ENCODE data around the gene NYNRIN.

Gene NYNRIN

GRCh38 chr14:24434676-24435075, 35.9 kb downstream of the NYNRIN start:
- Histone ChIP-seq H3K4me2 (ENCODE audit: low read length) (no peak overlapping the region), H3F3A (ENCODE audit: insufficient read depth, low read length) (no peaks in the 10 kb centered on the region; the same call in 1 of the 2 replicates), H2AFZ (ENCODE audit: low read length) (no peak overlapping the region), H3K9me3 (ENCODE audit: low read length) (no peaks in the 10 kb centered on the region), H3K9ac (ENCODE audit: low read length) (no peak overlapping the region), H3K27ac (ENCODE audit: low read depth, low read length, poor library complexity, severe bottlenecking) (no peak overlapping the region), H3K4me1 (ENCODE audit: insufficient read depth, low read length, severe bottlenecking) (peaks cover 37% of the 10 kb centered on the region), H4K20me1 (ENCODE audit: insufficient read depth, low read length) (no peaks in the 10 kb centered on the region), H3K79me2 (ENCODE audit: insufficient read depth, low read length) (no peaks in the 10 kb centered on the region), H3K36me3 (ENCODE audit: insufficient read depth, low read length) (peaks cover 64% of the 10 kb centered on the region), H3K4me3 (ENCODE audit: low read depth, low read length, poor library complexity, severe bottlenecking) (no peak overlapping the region), H3K27me3 (ENCODE audit: insufficient read depth, low read length) (no peaks in the 10 kb centered on the region), H3K9me2 (ENCODE audit: low read depth, low read length) (no peaks in the 10 kb centered on the region)
- no peak for TF ChIP-seq CTCF (IDR thresholded peaks at IDR 0.05; ENCODE audit: low read length)

- Histone ChIP-seq H4K20me1 (ENCODE audit: insufficient read depth, low read length) (no peaks in the 10 kb centered on the region), H3K36me3 (ENCODE audit: insufficient read depth, low read length) (peaks cover 70% of the 10 kb centered on the region), H3K79me2 (ENCODE audit: insufficient read depth, low read length) (no peaks in the 10 kb centered on the region), H3K9me2 (ENCODE audit: low read depth, low read length) (no peaks in the 10 kb centered on the region), H3K4me2 (ENCODE audit: low read length) (no peak overlapping the region), H3K9ac (ENCODE audit: low read length) (no peak overlapping the region), H3K4me1 (ENCODE audit: insufficient read depth, low read length, severe bottlenecking) (peaks cover 40% of the 10 kb centered on the region), H3K27me3 (ENCODE audit: insufficient read depth, low read length) (no peaks in the 10 kb centered on the region), H3F3A (ENCODE audit: insufficient read depth, low read length) (no peaks in the 10 kb centered on the region; the same call in 1 of the 2 replicates), H3K4me3 (ENCODE audit: low read depth, low read length, poor library complexity, severe bottlenecking) (no peak overlapping the region), H3K9me3 (ENCODE audit: low read length) (no peaks in the 10 kb centered on the region), H2AFZ (ENCODE audit: low read length) (no peak overlapping the region), H3K27ac (ENCODE audit: low read depth, low read length, poor library complexity, severe bottlenecking) (no peak overlapping the region)
- TF ChIP-seq CTCF (IDR thresholded peaks at IDR 0.05; ENCODE audit: low read length), result no peak
- no peak for TF ChIP-seq EZH2 (IDR thresholded peaks at IDR 0.05; ENCODE audit: borderline replicate concordance, low read length)
Measured at GRCh38 chr14:24435192-24435810, 36.5 kb downstream of the NYNRIN start.

- Histone ChIP-seq H3K27ac (ENCODE audit: low read depth, low read length, poor library complexity, severe bottlenecking) (no peak overlapping the region), H4K20me1 (ENCODE audit: insufficient read depth, low read length) (no peaks in the 10 kb centered on the region), H2AFZ (ENCODE audit: low read length) (no peak overlapping the region), H3K9me2 (ENCODE audit: low read depth, low read length) (no peaks in the 10 kb centered on the region), H3K4me1 (ENCODE audit: insufficient read depth, low read length, severe bottlenecking) (peaks cover 42% of the 10 kb centered on the region), H3K79me2 (ENCODE audit: insufficient read depth, low read length) (no peaks in the 10 kb centered on the region), H3K4me2 (ENCODE audit: low read length) (no peak overlapping the region), H3K36me3 (ENCODE audit: insufficient read depth, low read length) (peaks cover 77% of the 10 kb centered on the region), H3K9ac (ENCODE audit: low read length) (no peak overlapping the region), H3K27me3 (ENCODE audit: insufficient read depth, low read length) (no peaks in the 10 kb centered on the region), H3F3A (ENCODE audit: insufficient read depth, low read length) (no peaks in the 10 kb centered on the region; the same call in 1 of the 2 replicates), H3K4me3 (ENCODE audit: low read depth, low read length, poor library complexity, severe bottlenecking) (no peak overlapping the region), H3K9me3 (ENCODE audit: low read length) (no peaks in the 10 kb centered on the region)
- TF ChIP-seq EZH2 (IDR thresholded peaks at IDR 0.05; ENCODE audit: borderline replicate concordance, low read length), result no peak
- no peak for TF ChIP-seq CTCF (IDR thresholded peaks at IDR 0.05; ENCODE audit: low read length)
Measured at GRCh38 chr14:24435998-24436354, 37.2 kb downstream of the NYNRIN start.
